Stimulated activated CD8-positive, alpha-beta memory T cell treated with anti-CD3 and anti-CD28 coated beads, Interleukin-15, amount 100 ng/mL, for 1 hour (primary cell): ENCODE results near the gene GRID1.
"Not testable (repeated sequence)": the region's sequence is repeated elsewhere in the genome, so short reads cannot be mapped to it uniquely, and the experiment has no call there.

Experiments used
- DNase-seq: peaks from one replicate; pipeline ENCODE4 v3.0.0-alpha.2; 2020; ENCODE audit warnings: low read depth

Gene GRID1

GRCh38 chr10:86391986-86392722, 25.6 kb upstream of the GRID1 start:
- no peak for DNase-seq

GRCh38 chr10:86391236-86391840, 24.7 kb upstream of the GRID1 start:
- DNase-seq: no peak

- DNase-seq: no peak
Observed at GRCh38 chr10:86390337-86391120, 23.9 kb upstream of the GRID1 start.

- DNase-seq: no peak
Observed at GRCh38 chr10:86389441-86390193, 23.0 kb upstream of the GRID1 start.

GRCh38 chr10:86389109-86389440, 22.5 kb upstream of the GRID1 start:
- DNase-seq: not testable (repeated sequence)

- no peak for DNase-seq
Observed at GRCh38 chr10:86388119-86388704, 21.6 kb upstream of the GRID1 start.

GRCh38 chr10:86387178-86387794, 20.7 kb upstream of the GRID1 start:
- no peak for DNase-seq

- DNase-seq: no peak
Observed at GRCh38 chr10:86385806-86386205, 19.2 kb upstream of the GRID1 start.

- no peak for DNase-seq
Observed at GRCh38 chr10:86377797-86378146, 11.2 kb upstream of the GRID1 start.

- peak; percentile 67 for DNase-seq
Observed at GRCh38 chr10:86376852-86377796, 10.5 kb upstream of the GRID1 start.

GRCh38 chr10:86376403-86376802, 9.8 kb upstream of the GRID1 start:
- no peak for DNase-seq

GRCh38 chr10:86375204-86375603, 8.6 kb upstream of the GRID1 start:
- no peak for DNase-seq

- DNase-seq: no peak
Observed at GRCh38 chr10:86374664-86375063, 8.1 kb upstream of the GRID1 start.

- DNase-seq: no peak
Observed at GRCh38 chr10:86373828-86374227, 7.2 kb upstream of the GRID1 start.

- no peak for DNase-seq
Observed at GRCh38 chr10:86373251-86373650, 6.7 kb upstream of the GRID1 start.

GRCh38 chr10:86372784-86373239, 6.2 kb upstream of the GRID1 start:
- DNase-seq: no peak

GRCh38 chr10:86372119-86372783, 5.7 kb upstream of the GRID1 start:
- DNase-seq: no peak

- DNase-seq: no peak
Observed at GRCh38 chr10:86371691-86372090, 5.1 kb upstream of the GRID1 start.

- DNase-seq: no peak
Observed at GRCh38 chr10:86371116-86371515, 4.5 kb upstream of the GRID1 start.

- DNase-seq: no peak
Observed at GRCh38 chr10:86370006-86370585, 3.5 kb upstream of the GRID1 start.
